Testis (tissue), 2 donors: Measurements from ENCODE around the gene EEIG1.

ENCODE experiments used
- CTCF ChIP-seq, 3 experiments: fragments of 450-650 bp in 2 of 3; fragments of 200-600 bp in 1 of 3; sonication (generic) in 1 of 3; IDR thresholded peaks; one replicate each; pipeline ENCODE4 v1.5.1; 2016 to 2019; ENCODE audit warnings: antibody characterized with exemption in 3 of 3, mild to moderate bottlenecking in 2 of 3, moderate library complexity in 1 of 3
- POLR2A ChIP-seq: fragments of 450-650 bp; IDR thresholded peaks from one replicate; pipeline ENCODE4 v1.6.1; 2017; ENCODE audit warnings: antibody characterized with exemption, mild to moderate bottlenecking, moderate library complexity

DNA sequence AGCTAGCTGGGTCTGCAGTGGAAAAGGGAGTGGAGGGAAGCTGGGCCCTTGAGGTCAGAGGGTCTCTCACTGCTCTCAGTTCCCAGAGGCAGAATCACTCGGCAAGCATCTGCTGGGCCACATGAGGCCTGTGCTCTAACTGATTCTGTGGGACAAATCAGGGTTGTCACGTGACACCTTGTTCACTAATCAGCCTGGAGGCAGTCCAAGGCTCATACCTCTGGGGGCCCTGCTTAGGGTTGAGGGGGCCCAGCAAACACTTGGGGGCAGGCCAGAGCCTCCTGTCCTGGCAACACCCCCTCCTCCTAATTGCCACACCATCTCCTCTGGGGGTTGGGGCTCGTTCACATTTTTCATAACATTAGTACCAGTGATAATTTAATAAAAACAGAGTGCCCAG, 34.1 kb downstream of the EEIG1 start:
- TF ChIP-seq CTCF (IDR thresholded peaks at IDR 0.05) (no peak), POLR2A (no peak)
